Gastrocnemius medialis (tissue), 4 donors: Measurements from ENCODE around the gene KRTAP10-2.

Experiments
- POLR2A ChIP-seq, 2 donors: fragments of 450-650 bp; IDR thresholded peaks; one replicate each; pipeline ENCODE4 v1.6.1; 2017; ENCODE audit warnings: antibody characterized with exemption in 2 of 2, mild to moderate bottlenecking in 2 of 2, moderate library complexity in 2 of 2
- TF ChIP-seq, protein P1 (sequence below), 5 experiments: fragments of 450-650 bp in 3 of 5; fragments of 200-600 bp in 2 of 5; sonication (generic) in 2 of 5; IDR thresholded peaks in 4 of 5; conservative IDR thresholded peaks in 1 of 5; 1 replicate in 4 of 5; 2 replicates in 1 of 5; pipeline ENCODE4 v1.5.1; 2016 to 2019; ENCODE audit warnings: antibody characterized with exemption in 5 of 5, mild to moderate bottlenecking in 3 of 5, moderate library complexity in 3 of 5

DNA sequence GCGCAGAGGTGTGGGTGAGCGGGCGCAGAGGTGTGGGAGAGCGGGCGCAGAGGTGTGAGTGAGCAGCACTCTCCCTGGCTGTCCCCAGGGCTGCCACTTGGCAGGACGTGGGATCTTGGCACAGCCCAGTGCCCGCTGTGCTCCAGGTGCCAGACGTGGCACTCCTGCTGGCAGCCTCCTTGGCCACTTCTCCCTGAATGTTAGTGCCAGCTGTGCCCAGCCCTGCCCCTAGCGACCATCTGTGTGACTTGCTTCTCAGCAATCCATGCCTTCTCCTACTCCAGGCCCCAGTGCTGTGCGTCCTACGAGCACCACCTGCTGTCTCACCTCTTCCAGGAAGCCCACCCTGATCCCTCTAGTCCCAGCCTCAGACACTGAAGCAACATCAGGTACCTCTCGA is 41.8 kb downstream of the KRTAP10-2 start:
- TF ChIP-seq, protein P1, sequence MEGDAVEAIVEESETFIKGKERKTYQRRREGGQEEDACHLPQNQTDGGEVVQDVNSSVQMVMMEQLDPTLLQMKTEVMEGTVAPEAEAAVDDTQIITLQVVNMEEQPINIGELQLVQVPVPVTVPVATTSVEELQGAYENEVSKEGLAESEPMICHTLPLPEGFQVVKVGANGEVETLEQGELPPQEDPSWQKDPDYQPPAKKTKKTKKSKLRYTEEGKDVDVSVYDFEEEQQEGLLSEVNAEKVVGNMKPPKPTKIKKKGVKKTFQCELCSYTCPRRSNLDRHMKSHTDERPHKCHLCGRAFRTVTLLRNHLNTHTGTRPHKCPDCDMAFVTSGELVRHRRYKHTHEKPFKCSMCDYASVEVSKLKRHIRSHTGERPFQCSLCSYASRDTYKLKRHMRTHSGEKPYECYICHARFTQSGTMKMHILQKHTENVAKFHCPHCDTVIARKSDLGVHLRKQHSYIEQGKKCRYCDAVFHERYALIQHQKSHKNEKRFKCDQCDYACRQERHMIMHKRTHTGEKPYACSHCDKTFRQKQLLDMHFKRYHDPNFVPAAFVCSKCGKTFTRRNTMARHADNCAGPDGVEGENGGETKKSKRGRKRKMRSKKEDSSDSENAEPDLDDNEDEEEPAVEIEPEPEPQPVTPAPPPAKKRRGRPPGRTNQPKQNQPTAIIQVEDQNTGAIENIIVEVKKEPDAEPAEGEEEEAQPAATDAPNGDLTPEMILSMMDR (IDR thresholded peaks at IDR 0.05 in 4 of 5, conservative IDR thresholded peaks at IDR 0.05 in 1 of 5) = no peak
- TF ChIP-seq POLR2A (IDR thresholded peaks at IDR 0.05) = no peak
